ENCODE results near the gene CCDC40.
"Not testable (repeated sequence)": the region's sequence is repeated elsewhere in the genome, so short reads cannot be mapped to it uniquely, and the experiment has no call there.

Gene CCDC40

GRCh38 chr17:80080081-80080480 is 43.6 kb downstream of the CCDC40 start:
- in situ Hi-C loops (cut with MboI; ENCODE audit: low sequenced_read_pairs): no loop called here

GRCh38 chr17:80081596-80081995 is 45.2 kb downstream of the CCDC40 start:
- in situ Hi-C loops (cut with MboI; ENCODE audit: low sequenced_read_pairs): no loop called here

GRCh38 chr17:80082403-80083135 is 46.1 kb downstream of the CCDC40 start:
- in situ Hi-C loops (cut with MboI; ENCODE audit: low sequenced_read_pairs): no loop called here

GRCh38 chr17:80083136-80083661 is 46.8 kb downstream of the CCDC40 start:
- in situ Hi-C loops (cut with MboI; ENCODE audit: low sequenced_read_pairs): no loop called here

GRCh38 chr17:80084773-80085172 is 48.3 kb downstream of the CCDC40 start:
- in situ Hi-C loops (cut with MboI; ENCODE audit: low sequenced_read_pairs): no loop called here

- in situ Hi-C loops (cut with MboI; ENCODE audit: low sequenced_read_pairs): no loop called here
Observed at GRCh38 chr17:80086081-80086480, 49.6 kb downstream of the CCDC40 start.

GRCh38 chr17:80086616-80087015 is 50.2 kb downstream of the CCDC40 start:
- in situ Hi-C loops (cut with MboI; ENCODE audit: low sequenced_read_pairs): no loop called here

GRCh38 chr17:80087346-80088265 is 51.2 kb downstream of the CCDC40 start:
- in situ Hi-C loops (cut with MboI; ENCODE audit: low sequenced_read_pairs): no loop called here

GRCh38 chr17:80089762-80090161 is 53.3 kb downstream of the CCDC40 start:
- in situ Hi-C loops (cut with MboI; ENCODE audit: low sequenced_read_pairs): no loop called here

GRCh38 chr17:80090164-80090563 is 53.7 kb downstream of the CCDC40 start:
- in situ Hi-C loops (cut with MboI; ENCODE audit: low sequenced_read_pairs): not testable (repeated sequence)

- in situ Hi-C loops (cut with MboI; ENCODE audit: low sequenced_read_pairs): no loop called here
Observed at GRCh38 chr17:80091376-80091775, 54.9 kb downstream of the CCDC40 start.

GRCh38 chr17:80092959-80093358 is 56.5 kb downstream of the CCDC40 start:
- in situ Hi-C loops (cut with MboI; ENCODE audit: low sequenced_read_pairs): no loop called here

- in situ Hi-C loops (cut with MboI; ENCODE audit: low sequenced_read_pairs): no loop called here
Observed at GRCh38 chr17:80095038-80095843, 58.8 kb downstream of the CCDC40 start.

- in situ Hi-C loops (cut with MboI; ENCODE audit: low sequenced_read_pairs): no loop called here
Observed at GRCh38 chr17:80095844-80096475, 59.5 kb downstream of the CCDC40 start.

- in situ Hi-C loops (cut with MboI; ENCODE audit: low sequenced_read_pairs): no loop called here
Observed at GRCh38 chr17:80096561-80097021, 60.1 kb downstream of the CCDC40 start.

- in situ Hi-C loops (cut with MboI; ENCODE audit: low sequenced_read_pairs): no loop called here
Observed at GRCh38 chr17:80097127-80097621, 60.7 kb downstream of the CCDC40 start.

GRCh38 chr17:80097844-80098691 is 61.6 kb downstream of the CCDC40 start:
- in situ Hi-C loops (cut with MboI; ENCODE audit: low sequenced_read_pairs): no loop called here

- in situ Hi-C loops (cut with MboI; ENCODE audit: low sequenced_read_pairs): no loop called here
Observed at GRCh38 chr17:80099291-80100034, 63.0 kb downstream of the CCDC40 start.

- in situ Hi-C loops (cut with MboI; ENCODE audit: low sequenced_read_pairs): no loop called here
Observed at GRCh38 chr17:80100035-80100323, 63.5 kb downstream of the CCDC40 start.

Measured in HL-60/S4 treated with retinoic acid at 250 ng/mL for 4 days and 3 days (cell line).